Ammon's horn (tissue), 1 donor: ENCODE results near the gene KHDC4.
A peak's percentile ranks its signal among the peaks of the same experiment; 100 is the strongest.

Experiments used
- DNase-seq: peaks from one replicate; pipeline ENCODE4 v3.0.0-alpha.2; 2016; ENCODE audit warnings: low spot score

Gene KHDC4

DNA sequence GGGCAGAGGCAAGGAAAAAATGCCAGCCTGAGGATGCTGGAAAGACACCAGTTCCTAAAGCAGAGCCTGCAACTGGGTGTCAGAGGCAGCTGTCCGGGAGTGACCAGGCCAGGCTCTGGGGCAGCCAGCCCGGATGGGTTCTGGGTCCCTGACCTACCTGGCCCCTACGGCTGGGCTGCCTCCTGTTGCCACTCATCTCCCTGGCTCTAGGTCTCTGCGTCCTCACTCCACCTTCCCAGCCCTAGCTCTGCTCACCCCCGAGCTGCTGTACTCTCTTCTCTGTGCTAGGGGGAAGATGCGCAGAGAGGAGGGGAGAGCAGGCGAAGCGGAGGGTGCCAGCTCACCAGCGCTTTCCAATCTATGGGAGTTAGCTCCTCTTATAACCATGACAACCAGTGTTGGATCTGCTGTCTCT lies 35.2 kb upstream of the KHDC4 start:
- peak; percentile 85 for DNase-seq

DNA sequence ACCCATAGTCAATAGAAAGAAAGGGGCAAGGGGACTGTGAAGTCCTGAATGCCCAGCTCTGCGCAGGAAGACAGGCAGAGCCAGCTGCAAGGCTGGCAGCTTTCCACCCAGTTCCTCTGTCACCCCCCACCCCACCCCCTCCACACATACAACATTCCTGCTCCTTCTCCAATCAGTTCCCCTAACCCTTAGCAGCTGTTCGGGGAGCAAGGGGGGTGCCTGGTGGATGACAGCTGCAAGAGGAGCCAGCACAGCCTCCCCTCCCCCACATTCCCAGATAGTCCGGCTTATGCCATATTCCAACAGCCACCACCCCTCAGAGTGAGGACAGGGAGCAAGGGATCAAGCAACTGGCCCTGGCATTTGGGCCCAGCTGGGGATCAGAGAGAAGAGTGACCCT lies 34.5 kb upstream of the KHDC4 start:
- peak; percentile 95 for DNase-seq

DNA sequence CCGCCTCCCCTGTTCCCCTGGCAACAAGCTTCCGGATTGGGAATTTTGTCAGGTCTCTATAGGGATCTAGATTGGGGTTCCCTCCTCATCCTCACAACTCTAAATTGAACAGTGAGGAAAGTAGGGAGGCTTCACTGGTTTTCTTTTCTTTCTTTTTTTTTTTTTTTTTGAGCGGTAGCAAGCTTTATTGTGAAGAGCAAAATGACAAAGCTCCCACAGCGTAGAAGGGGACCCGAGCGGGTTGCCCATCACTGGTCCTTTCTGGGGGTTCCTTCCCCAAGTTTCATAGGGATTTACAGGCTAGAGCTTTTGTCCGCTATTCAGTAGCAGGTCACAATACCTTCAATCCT lies 33.8 kb upstream of the KHDC4 start:
- DNase-seq, result no peak

DNA sequence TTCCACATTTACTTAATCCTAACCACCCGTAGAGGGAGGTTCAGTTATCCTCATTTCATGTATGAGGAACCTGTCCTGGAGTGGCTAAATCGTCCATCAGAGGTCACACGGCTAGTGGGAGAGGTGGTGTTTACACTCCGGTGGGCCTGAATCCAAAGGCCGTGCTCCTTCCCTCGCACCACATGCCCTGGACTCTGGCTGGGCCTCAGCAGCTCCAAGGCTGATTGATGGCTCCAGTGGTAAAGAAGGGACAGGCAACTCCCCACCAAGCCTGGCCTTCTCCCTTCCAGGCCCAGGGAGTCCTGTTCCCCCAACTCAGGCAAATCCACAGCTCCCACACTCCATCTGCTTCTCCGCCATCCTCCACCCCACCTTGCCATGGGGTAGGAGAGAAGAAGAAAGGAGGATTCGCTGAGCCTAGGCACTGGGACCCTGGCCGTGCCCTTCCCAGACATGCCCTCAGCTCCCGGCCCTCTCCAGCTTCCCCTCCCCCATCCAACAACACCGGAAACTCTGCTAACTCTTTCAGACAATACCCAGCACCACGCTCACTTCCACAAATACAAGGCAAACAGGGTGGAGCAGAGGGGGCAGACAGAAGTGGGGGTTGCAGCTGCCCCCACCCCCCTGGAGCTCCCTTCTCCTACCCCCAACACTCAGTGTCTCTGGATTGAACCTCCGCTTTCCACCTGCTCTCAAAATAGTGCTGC lies 33.3 kb upstream of the KHDC4 start:
- no peak for DNase-seq

DNA sequence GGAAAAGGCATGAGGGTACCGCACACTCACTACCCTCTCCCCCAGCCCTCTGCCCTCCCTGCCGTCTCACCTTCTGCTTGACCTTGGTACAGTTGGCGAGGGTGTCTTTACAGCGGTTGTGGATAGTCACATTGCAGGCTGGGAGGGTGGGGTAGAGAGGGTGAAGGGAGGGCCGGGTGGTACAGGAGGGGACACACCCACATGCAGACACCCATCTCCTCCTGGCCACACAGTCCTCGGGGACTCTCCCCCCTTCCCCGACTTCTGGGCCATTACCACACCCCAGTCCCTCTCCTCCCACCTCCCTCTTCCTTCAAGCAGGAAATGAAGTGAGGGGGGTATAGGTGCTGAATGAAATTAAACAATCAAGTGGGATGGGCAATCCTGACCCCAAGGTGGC lies 32.5 kb upstream of the KHDC4 start:
- no peak for DNase-seq

- no peak for DNase-seq
These were observed 31.9 kb upstream of the KHDC4 start for GRCh38 chr1:155966135-155966534.

GRCh38 chr1:155964193-155964592 lies 30.0 kb upstream of the KHDC4 start:
- DNase-seq, result no peak

DNA sequence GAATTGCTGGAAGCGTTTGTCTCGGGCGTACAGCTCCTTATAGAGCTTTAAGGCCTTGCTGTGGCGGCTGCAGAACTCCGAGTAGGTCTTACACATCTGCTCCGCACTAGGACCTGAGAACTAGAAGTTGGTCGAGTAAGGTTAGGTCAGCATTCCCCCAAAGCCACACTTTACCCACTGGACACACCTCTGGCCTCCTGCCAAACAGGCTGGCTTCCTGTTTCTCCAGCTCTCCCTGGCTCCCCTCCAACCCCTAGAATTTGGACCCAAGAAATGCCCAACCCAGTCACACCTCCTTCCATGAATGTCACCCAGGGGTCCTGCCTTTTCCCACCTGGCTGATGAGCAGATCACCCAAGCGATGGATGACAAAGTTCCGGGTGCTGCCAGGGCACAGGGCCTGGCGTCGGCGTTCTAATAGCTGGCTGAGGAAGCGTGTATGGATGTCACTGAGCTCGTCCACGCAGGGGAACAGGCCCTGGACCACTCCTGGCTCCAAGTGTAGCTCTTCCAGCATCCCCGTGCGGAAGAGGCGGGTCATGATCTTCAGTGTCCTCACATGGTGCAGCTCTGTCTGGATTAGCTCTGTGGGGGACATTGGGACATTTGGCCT lies 28.5 kb upstream of the KHDC4 start:
- no peak for DNase-seq

- peak; percentile 65 for DNase-seq
These were observed 27.7 kb upstream of the KHDC4 start for GRCh38 chr1:155961937-155962336.

GRCh38 chr1:155960081-155960745 lies 26.0 kb upstream of the KHDC4 start:
- no peak for DNase-seq

DNA sequence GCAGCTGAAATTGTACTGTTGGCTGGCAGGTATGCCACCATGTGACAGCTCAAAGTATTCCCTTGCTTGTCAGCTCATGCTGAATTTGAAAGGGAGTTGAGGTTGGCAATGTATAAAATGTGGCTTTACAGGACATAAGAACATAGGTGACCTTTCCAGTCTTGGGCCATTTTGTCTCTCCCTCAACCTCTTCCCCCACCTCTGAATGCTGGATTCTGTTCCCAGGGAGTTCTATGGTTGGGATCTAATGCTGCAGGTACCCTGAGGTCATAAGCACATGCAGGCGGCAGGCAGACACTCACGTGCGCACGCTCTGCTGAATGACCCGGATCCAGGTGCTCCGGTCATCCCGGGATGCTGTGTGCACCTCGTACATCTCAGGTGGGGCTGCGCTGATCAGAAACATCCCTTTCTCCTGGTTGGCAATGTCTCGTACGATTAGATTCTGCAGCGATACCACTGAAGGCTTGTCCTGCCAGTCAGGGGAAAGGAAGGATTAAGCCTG lies 23.2 kb upstream of the KHDC4 start:
- no peak for DNase-seq

- DNase-seq, result no peak
These were observed 20.4 kb upstream of the KHDC4 start for GRCh38 chr1:155954645-155955044.

DNA sequence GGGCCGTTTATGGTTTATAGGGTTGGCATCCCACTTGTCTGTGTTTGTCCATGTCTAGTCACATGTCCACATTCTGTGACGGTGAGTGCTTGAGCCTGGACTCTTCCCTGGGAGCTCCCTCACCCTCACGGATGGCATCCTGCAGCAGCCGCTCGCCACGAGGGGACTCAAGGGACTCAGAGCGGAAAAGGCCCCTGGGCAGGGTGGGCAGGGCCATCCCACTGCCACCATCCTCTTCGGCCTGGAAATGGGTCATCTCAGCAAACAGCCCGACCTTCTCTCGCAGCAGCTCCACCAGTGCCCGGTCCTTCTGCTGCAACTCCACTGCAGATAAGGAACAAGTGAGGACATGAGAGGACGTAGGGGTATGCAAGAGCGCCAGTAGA lies 18.3 kb upstream of the KHDC4 start:
- DNase-seq, result no peak

- DNase-seq, result no peak
These were observed 17.7 kb upstream of the KHDC4 start for GRCh38 chr1:155951753-155952504.

GRCh38 chr1:155950829-155951228 lies 16.6 kb upstream of the KHDC4 start:
- no peak for DNase-seq

DNA sequence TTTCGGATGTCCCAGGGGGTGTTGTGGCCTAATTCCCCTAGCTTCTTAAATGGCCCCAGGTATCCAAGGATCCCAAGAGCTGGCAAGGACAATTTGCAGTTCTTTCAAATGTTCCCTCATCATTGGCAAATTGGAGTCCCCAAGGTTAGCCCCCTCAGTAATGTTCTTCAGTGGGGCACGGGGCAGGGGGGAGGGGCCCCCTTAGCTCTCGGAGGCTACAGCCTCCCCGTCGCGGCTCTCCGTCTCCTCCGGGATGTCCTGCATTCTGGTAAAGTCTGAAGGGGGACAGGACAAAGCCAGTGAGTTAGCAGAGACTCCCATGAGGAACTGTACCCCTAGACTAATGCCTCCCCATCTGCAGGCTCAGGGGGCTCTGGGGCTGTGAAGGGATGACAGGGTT lies 13.5 kb upstream of the KHDC4 start:
- no peak for DNase-seq

DNA sequence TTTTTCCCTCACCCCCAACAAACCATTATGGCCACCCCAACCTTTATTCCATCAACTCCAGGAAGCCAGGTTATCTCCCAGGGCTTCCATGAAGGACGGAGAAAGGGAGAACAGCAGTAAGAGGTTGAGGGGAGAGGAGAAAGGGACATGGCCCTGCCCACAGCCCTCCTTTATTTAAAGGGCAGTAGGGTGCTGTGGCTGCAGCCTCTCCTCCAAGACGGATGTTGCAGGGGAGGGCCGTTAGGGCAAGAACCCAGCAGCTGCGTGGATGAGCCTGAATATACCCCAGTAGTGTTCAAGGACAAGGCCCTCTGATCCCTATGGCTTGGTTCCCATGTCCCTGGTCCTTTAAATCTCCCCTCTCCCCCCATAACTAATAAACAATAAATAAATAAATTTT lies 13.1 kb upstream of the KHDC4 start:
- no peak for DNase-seq

DNA sequence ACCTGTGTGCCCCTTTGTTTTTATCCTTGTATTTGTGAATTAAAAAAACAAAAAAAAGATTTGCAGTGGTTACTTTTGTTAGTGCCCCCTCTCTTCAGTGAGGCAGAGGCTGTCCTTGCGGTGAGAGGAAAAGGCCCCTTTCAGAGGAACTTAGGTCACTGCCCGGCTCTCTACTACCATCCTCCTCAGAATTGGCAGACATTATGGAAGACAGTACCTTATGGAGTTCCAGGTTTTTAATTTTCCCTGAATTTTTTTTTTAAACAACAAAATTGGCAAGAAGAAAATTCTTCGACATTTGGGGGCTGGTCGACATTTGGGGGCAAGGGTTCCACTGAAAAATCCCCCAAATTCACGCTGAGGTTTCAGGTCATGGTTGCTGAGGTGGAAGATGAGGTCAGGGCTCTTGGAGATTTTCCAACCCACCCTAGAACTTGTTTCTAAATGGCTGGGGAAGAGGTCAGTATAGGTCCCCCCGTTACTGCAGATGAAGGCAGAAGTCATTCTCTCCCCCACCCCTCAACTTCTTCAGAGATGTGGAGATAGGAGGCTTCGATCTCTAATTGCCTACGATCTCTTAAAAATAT lies 12.5 kb upstream of the KHDC4 start:
- DNase-seq, result no peak

DNA sequence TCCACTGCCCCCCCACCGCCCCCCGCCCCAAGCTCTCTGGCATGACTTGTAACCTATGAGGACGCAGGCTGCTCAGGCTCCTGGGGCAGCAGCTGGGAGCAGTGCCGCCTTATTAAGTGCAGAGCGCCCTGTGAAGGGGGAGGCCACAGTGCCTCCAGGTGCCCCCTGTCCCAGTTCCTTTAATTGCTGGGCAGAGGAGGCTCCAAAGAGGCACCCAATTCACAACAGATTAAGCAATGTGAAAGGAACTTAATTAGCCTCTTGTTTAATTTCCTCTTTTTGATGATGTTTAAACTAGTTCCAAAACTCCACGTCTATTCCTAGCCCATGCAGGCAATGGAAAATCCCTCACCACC lies 10.2 kb upstream of the KHDC4 start:
- DNase-seq, result no peak

- DNase-seq, result no peak
These were observed 8.4 kb upstream of the KHDC4 start for GRCh38 chr1:155942578-155943141.

DNA sequence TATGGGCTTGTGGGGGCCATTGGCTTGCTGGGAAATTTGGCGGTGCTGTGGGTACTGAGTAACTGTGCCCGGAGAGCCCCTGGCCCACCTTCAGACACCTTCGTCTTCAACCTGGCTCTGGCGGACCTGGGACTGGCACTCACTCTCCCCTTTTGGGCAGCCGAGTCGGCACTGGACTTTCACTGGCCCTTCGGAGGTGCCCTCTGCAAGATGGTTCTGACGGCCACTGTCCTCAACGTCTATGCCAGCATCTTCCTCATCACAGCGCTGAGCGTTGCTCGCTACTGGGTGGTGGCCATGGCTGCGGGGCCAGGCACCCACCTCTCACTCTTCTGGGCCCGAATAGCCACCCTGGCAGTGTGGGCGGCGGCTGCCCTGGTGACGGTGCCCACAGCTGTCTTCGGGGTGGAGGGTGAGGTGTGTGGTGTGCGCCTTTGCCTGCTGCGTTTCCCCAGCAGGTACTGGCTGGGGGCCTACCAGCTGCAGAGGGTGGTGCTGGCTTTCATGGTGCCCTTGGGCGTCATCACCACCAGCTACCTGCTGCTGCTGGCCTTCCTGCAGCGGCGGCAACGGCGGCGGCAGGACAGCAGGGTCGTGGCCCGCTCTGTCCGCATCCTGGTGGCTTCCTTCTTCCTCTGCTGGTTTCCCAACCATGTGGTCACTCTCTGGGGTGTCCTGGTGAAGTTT lies 7.8 kb upstream of the KHDC4 start:
- DNase-seq, result no peak
